Upper lobe of left lung (tissue), 6 donors: ENCODE data around the gene ITSN2. TPM values are rescaled to one million over a fixed set of nuclear protein-coding genes. Genes with fewer than 3 reads are reported as not detected.
"Not testable (repeated sequence)": the region's sequence is repeated elsewhere in the genome, so short reads cannot be mapped to it uniquely, and the experiment has no call there.

Source experiments
- ATAC-seq, 2 donors: fragments of 200-7000 bp; cut with Tn5 transposase; one replicate each; pipeline ENCODE4 v1.9.1; 2022; ENCODE audit warnings: mild to moderate bottlenecking in 2 of 2, moderate library complexity in 2 of 2; ENCODE audit not compliant: low FRiP score in 2 of 2
- DNase-seq, 2 donors: peaks; one replicate each; pipeline ENCODE4 v3.0.0-alpha.2; 2019 to 2020
- H3K27ac ChIP-seq, 4 donors: fragments of 200-600 bp; sonication (generic); one replicate each; pipeline ENCODE4 v1.5.1; 2016 to 2019
- H3K27me3 ChIP-seq, 4 donors: fragments of 200-600 bp; sonication (generic); one replicate each; pipeline ENCODE4 v1.5.1; 2017 to 2019
- H3K36me3 ChIP-seq, 4 donors: fragments of 200-600 bp; sonication (generic); one replicate each; pipeline ENCODE4 v1.5.1; 2016 to 2019
- H3K4me1 ChIP-seq, 4 donors: fragments of 200-600 bp; sonication (generic); one replicate each; pipeline ENCODE4 v1.5.1; 2018 to 2019
- H3K4me3 ChIP-seq, 4 donors: fragments of 200-600 bp; sonication (generic); one replicate each; pipeline ENCODE4 v1.5.1; 2017 to 2019; ENCODE audit warnings: mild to moderate bottlenecking in 2 of 4, moderate library complexity in 1 of 4
- H3K9me3 ChIP-seq, 4 donors: fragments of 200-600 bp; sonication (generic); one replicate each; pipeline ENCODE4 v1.5.1; 2018 to 2019
- CTCF ChIP-seq, 6 experiments: fragments of 450-650 bp in 4 of 6; fragments of 200-600 bp in 2 of 6; sonication (generic) in 2 of 6; IDR thresholded peaks; one replicate each; pipeline ENCODE4 v1.5.1; 2016 to 2019; ENCODE audit warnings: antibody characterized with exemption in 6 of 6
- EP300 ChIP-seq, 4 donors: sonication (generic); formaldehyde crosslinking; IDR thresholded peaks; one replicate each; pipeline ENCODE4 v1.5.1; 2017; ENCODE audit warnings: antibody characterized with exemption in 4 of 4, control low read depth in 2 of 4
- POLR2A ChIP-seq, 4 donors: fragments of 450-650 bp; IDR thresholded peaks; one replicate each; pipeline ENCODE4 v1.5.1; 2016 to 2017; ENCODE audit warnings: antibody characterized with exemption in 4 of 4, mild to moderate bottlenecking in 2 of 4
- POLR2AphosphoS5 ChIP-seq, 2 donors: sonication (generic); formaldehyde crosslinking; IDR thresholded peaks; one replicate each; pipeline ENCODE4 v1.5.1; 2017; ENCODE audit warnings: antibody characterized with exemption in 2 of 2
- WGBS, 2 donors: methylation state at CpG; one replicate each; pipeline ENCODE4 v1.1.5; 2017 to 2018; 5-methylcytosine and 5-hydroxymethylcytosine counted together
- total RNA-seq, 6 donors: library from RNA; depleted of rRNA in 4 of 6; stranded (reverse); fragments of >200 nt in 4 of 6; gene quantifications; one replicate each; pipeline versions ENCODE4 v1.1.0 to v1.2.1, GENCODE V29; 2016 to 2021
- donor health status: DM: no; HTN: no; CAD: no; lungs with moderate emphysema.
- donor health status: DM: no; HTN: yes; CAD: no; lungs with severe emphysema.

Gene ITSN2
- total RNA-seq: 100 to 1,000 TPM in 2 of 6 donors, 10 to 100 TPM in 4; 73.4 to 119 (median 91.3) TPM

GRCh38 chr2:24360050-24360962 is at the start of gene ITSN2:
Gene ITSN2, minus strand, starts transcription at chr2:24360536. Its CDS starts 32,454 bp downstream, at chr2:24328082.
- Histone ChIP-seq H3K4me3 (peak within 1 kb of the TSS; percentile 78 to 97 (median 91)), H3K27me3 (no peaks in the 10 kb centered on the region), H3K27ac (peak within 1 kb of the TSS; percentile 97 to 100 (median 98)), H3K36me3 (no peaks in the 10 kb centered on the region), H3K9me3 (no peaks in the 10 kb centered on the region), H3K4me1 (peaks cover 14 to 35% (median 21%) of the 10 kb centered on the region in 4 donors)
- 1% methylated on average over 37 to 49 of the region's 96 CpGs for WGBS, 2 donors
- peak; percentile 92 to 96 for ATAC-seq
- peak in 3 of 4 donors; percentile 70 to 91 (median 89) for TF ChIP-seq POLR2A (IDR thresholded peaks at IDR 0.05)
- TF ChIP-seq CTCF (IDR thresholded peaks at IDR 0.05): peak in 2 of 6 experiments; percentile 10 to 21
- peak in 1 of 4 donors; percentile 28 for TF ChIP-seq EP300 (IDR thresholded peaks at IDR 0.05)
- peak; percentile 75 to 83 for TF ChIP-seq POLR2AphosphoS5 (IDR thresholded peaks at IDR 0.05)
- DNase-seq: peak; percentile 83 to 96

DNA sequence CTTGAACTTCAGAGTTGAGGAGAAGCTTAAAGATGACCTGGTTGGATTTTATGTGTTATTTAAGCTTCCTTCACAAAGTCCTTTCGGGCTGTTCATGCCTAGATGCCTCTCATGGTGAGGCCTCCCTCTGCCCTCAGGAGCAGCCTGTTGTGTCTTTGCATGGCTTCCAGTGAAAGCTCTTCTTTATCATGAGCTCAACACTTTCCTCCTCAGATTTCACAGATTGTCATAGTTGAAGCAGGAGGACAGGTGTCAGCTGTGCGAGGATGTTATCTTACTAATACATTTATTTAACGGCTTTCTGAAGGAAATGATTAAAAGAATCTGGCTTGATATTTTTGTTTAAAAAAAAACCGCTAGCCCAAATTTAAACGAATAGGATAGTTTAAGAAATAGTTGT is 48.8 kb upstream of the ITSN2 start:
- no peaks in the 10 kb centered on the region for H3K36me3 ChIP-seq
- DNase-seq: no peak
- no peak for TF ChIP-seq POLR2A (IDR thresholded peaks at IDR 0.05)
- TF ChIP-seq POLR2AphosphoS5 (IDR thresholded peaks at IDR 0.05): no peak
- no peak for TF ChIP-seq CTCF (IDR thresholded peaks at IDR 0.05)
- no peak for TF ChIP-seq EP300 (IDR thresholded peaks at IDR 0.05)
- peaks cover 0 to 6% (median 0%) of the 10 kb centered on the region in 4 donors for H3K4me1 ChIP-seq
- no peak overlapping the region for H3K27ac ChIP-seq
- ATAC-seq: no peak
- H3K4me3 ChIP-seq: no peak overlapping the region
- no peaks in the 10 kb centered on the region for H3K9me3 ChIP-seq
- WGBS, 2 donors: 66 to 75% methylated on average over 5 of the region's 5 CpGs
- H3K27me3 ChIP-seq: no peaks in the 10 kb centered on the region

- H3K4me3 ChIP-seq, DNase-seq, ATAC-seq, H3K4me1 ChIP-seq, H3K36me3 ChIP-seq, H3K27me3 ChIP-seq, H3K9me3 ChIP-seq, H3K27ac ChIP-seq: not testable (repeated sequence)
- WGBS, 2 donors: 71 to 72% methylated on average over 8 of the region's 8 CpGs
These were observed 48.4 kb upstream of the ITSN2 start for GRCh38 chr2:24408704-24409103.

- Histone ChIP-seq H3K4me3 (no peak overlapping the region), H3K4me1 (peaks cover 0 to 9% (median 5%) of the 10 kb centered on the region in 4 donors), H3K27ac (no peak overlapping the region), H3K27me3 (peaks cover 0 to 2% (median 0%) of the 10 kb centered on the region in 4 donors), H3K36me3 (no peaks in the 10 kb centered on the region), H3K9me3 (peaks cover 0 to 5% (median 0%) of the 10 kb centered on the region in 4 donors)
- peak in 1 of 2 donors; percentile 58 for ATAC-seq
- 79 to 86% methylated on average over 7 of the region's 7 CpGs for WGBS, 2 donors
- TF ChIP-seq CTCF (IDR thresholded peaks at IDR 0.05) (no peak), EP300 (IDR thresholded peaks at IDR 0.05) (no peak), POLR2A (IDR thresholded peaks at IDR 0.05) (no peak), POLR2AphosphoS5 (IDR thresholded peaks at IDR 0.05) (no peak)
- DNase-seq: no peak
These were observed 44.2 kb upstream of the ITSN2 start for GRCh38 chr2:24404491-24404921.

DNA sequence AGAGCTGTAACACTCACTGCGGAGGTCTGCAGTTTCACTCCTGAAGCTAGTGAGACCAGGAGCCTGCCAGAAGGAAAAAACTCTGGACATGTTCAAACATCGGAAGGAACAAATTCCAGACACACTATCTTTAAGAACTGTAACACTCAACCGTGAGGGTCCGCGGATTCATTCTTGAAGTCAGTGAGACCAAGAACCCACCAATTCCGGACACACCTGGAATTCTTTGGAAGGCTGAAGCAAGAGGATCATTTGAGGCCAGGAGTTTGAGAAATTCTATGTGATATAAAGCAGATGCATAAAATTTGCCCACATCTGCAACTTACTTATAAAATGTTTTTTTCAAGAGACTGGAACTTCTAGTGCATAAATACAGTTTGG is 43.5 kb upstream of the ITSN2 start:
- Histone ChIP-seq H3K4me1 (peaks cover 0 to 9% (median 5%) of the 10 kb centered on the region in 4 donors), H3K9me3 (peaks cover 0 to 5% (median 0%) of the 10 kb centered on the region in 4 donors), H3K4me3 (no peak overlapping the region), H3K27me3 (peaks cover 0 to 2% (median 0%) of the 10 kb centered on the region in 4 donors), H3K27ac (no peak overlapping the region), H3K36me3 (no peaks in the 10 kb centered on the region)
- 75 to 87% methylated on average over 6 of the region's 6 CpGs for WGBS, 2 donors
- DNase-seq (no peak), ATAC-seq (no peak)
- TF ChIP-seq POLR2AphosphoS5 (IDR thresholded peaks at IDR 0.05): no peak
- no peak for TF ChIP-seq POLR2A (IDR thresholded peaks at IDR 0.05)
- no peak for TF ChIP-seq CTCF (IDR thresholded peaks at IDR 0.05)
